Activated naive CD8-positive, alpha-beta T cell treated with anti-CD3 and anti-CD28 coated beads for 36 hours (primary cell): Measurements from ENCODE around the gene LVRN. TPM values are rescaled to one million over a fixed set of nuclear protein-coding genes. Genes with fewer than 3 reads are reported as not detected.
A peak's percentile ranks its signal among the peaks of the same experiment; 100 is the strongest.

Source experiments
- DNase-seq: peaks from one replicate; pipeline ENCODE4 v3.0.0; 2021
- H3K27ac Mint-ChIP-seq: one replicate; pipeline ENCODE4 v1.8.0; 2022; ENCODE audit warnings: mild to moderate bottlenecking, moderate library complexity, mixed read lengths
- H3K27me3 Mint-ChIP-seq: one replicate; pipeline ENCODE4 v1.8.0; 2022; ENCODE audit warnings: mild to moderate bottlenecking, mixed read lengths
- H3K36me3 Mint-ChIP-seq: one replicate; pipeline ENCODE4 v1.8.0; 2021; ENCODE audit warnings: mild to moderate bottlenecking, mixed read lengths
- H3K4me1 Mint-ChIP-seq: one replicate; pipeline ENCODE4 v1.8.0; 2021; ENCODE audit warnings: mixed read lengths
- H3K4me3 Mint-ChIP-seq: one replicate; pipeline ENCODE4 v1.8.0; 2022; ENCODE audit warnings: mild to moderate bottlenecking, moderate library complexity, mixed read lengths
- H3K9me3 Mint-ChIP-seq: one replicate; pipeline ENCODE4 v1.8.0; 2022; ENCODE audit warnings: mixed read lengths
- total RNA-seq, 2 experiments: library from RNA; stranded (reverse); gene quantifications; one replicate each; pipeline ENCODE4 v1.2.3, GENCODE V29; 2021

Gene LVRN
- total RNA-seq, 2 experiments from 2014 or later = not detected

DNA sequence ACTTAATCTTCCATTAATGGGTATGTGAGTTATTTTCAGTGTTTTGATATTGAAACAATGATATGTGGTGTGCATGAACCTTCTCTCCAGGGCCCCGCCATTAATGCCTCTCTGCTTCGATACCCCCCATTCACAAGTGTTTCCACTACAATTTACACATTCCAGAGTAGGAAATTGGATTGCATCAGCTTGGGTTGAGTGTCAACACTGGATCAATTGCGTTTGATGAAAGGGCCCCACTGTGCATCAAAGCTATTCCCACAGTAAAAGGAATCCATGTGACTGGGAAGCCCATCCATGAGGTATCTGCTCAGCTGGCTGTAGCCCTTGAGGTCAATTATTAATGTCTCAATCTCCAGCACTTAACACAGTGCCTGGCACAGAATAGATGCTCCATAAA lies 17.8 kb upstream of the LVRN start:
- peaks cover 5% of the 10 kb centered on the region for H3K27me3 Mint-ChIP-seq
- no peak for DNase-seq
- H3K27ac Mint-ChIP-seq = no peak overlapping the region
- H3K9me3 Mint-ChIP-seq = peaks cover 2% of the 10 kb centered on the region
- H3K36me3 Mint-ChIP-seq = no peaks in the 10 kb centered on the region
- H3K4me3 Mint-ChIP-seq = no peak overlapping the region
- no peaks in the 10 kb centered on the region for H3K4me1 Mint-ChIP-seq

DNA sequence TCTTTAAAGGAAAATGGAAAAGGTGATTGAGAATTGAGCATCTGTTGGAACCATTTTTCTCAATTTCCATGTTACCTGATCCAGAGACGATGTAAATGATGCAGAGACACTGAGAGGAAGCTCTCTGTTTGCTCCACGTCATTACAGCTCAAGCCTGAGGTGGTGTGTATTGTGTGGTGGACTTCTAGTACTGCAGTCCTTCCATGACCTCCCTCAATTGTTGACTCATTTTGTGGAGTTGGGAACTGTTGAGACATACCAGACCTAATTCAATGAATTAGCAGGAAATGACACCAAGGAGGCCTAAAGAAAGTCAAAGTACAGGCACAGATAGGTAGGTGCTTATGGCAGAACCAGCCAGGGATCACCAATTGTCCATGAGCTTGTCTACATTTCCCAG lies 15.6 kb upstream of the LVRN start:
- no peak for DNase-seq
- Mint-ChIP-seq H3K4me1 (no peaks in the 10 kb centered on the region), H3K4me3 (no peak overlapping the region), H3K9me3 (peaks cover 2% of the 10 kb centered on the region), H3K27ac (no peak overlapping the region), H3K36me3 (no peaks in the 10 kb centered on the region), H3K27me3 (peaks cover 3% of the 10 kb centered on the region)

DNA sequence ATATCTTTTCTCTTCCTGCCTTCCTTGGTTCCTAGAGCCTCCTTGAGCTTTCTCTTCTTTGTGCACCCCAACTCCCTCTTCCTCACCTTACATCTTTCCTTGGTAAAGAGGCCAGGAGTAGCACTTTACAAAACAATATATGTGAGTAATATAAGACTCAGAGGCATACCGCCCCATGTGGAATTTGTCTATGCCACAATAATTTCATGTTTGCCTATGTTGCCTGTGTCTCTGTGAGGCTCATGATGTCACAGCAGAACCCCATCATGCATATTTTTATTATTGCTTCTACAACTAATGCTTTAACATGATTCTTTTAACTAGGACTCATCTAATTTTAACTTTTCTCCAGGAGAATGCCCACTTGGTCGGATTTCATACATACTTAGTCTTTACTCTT lies 15.0 kb upstream of the LVRN start:
- Mint-ChIP-seq H3K4me1 (no peaks in the 10 kb centered on the region), H3K36me3 (no peaks in the 10 kb centered on the region), H3K27ac (no peak overlapping the region), H3K9me3 (peaks cover 1% of the 10 kb centered on the region), H3K4me3 (no peak overlapping the region), H3K27me3 (peaks cover 3% of the 10 kb centered on the region)
- DNase-seq = no peak

DNA sequence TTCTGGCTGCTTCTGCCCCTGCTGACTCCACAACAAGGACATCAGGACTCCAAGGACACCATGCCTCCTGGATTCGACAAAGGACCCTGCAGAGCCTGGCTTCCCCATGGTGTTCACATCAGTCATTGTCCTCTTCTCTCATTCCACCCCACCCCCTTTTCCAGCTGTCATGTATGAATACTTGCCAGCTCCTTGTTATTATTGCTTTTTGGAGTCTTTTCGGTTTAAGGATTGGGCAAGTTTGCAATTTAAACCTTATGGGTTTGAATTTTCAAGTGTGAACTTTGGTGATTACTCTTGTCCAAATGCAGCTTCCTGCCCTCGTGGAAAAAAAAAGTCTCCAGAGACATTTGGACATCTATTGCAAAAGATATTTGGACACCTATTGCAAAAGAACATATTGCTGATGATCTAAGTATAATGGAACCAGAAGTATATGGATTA lies 14.2 kb upstream of the LVRN start:
- Mint-ChIP-seq H3K9me3 (no peaks in the 10 kb centered on the region), H3K27ac (no peak overlapping the region), H3K36me3 (no peaks in the 10 kb centered on the region), H3K4me1 (no peaks in the 10 kb centered on the region), H3K27me3 (peaks cover 3% of the 10 kb centered on the region), H3K4me3 (no peak overlapping the region)
- no peak for DNase-seq

DNA sequence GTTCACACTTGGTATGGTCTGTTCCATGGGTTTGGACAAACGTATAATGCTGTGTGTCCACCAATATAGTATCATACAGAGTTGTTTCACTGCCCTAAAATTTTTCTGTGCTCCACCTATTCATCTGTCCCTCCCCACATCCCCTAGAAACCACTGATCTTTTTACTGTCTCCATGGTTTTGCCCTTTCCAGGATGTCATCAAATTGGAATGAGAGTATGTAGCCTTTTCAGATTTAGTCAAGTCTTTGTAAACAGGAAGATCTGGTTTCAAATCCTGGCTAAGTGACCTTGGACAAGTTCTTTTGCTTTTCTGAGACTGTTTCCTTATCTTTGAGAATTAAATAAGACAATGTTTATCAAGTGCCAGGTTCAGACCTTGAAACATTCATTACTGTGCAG lies 13.2 kb upstream of the LVRN start:
- no peak for DNase-seq
- Mint-ChIP-seq H3K4me3 (no peak overlapping the region), H3K9me3 (no peaks in the 10 kb centered on the region), H3K27ac (no peak overlapping the region), H3K36me3 (no peaks in the 10 kb centered on the region), H3K27me3 (peaks cover 11% of the 10 kb centered on the region), H3K4me1 (no peaks in the 10 kb centered on the region)

DNA sequence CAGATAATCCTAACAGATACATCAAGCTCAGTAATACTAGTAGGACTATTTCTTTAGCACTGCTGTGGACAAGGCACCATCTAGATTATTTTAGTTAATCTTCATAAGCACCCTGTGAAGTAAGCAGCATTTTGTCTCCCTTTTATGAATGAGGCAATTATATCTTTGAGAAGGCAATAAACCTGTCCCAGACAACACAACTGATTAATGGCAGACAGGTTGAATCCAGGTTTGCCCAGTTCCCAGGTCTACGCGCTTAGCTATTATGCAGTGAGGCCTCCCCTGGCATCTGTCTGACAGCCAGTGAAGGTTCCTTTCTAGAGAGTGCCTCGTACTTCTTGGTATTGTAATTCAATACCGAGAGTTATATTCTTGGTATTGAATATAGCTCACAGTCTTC lies 9.7 kb upstream of the LVRN start:
- H3K9me3 Mint-ChIP-seq = no peaks in the 10 kb centered on the region
- no peak overlapping the region for H3K4me3 Mint-ChIP-seq
- H3K4me1 Mint-ChIP-seq = no peaks in the 10 kb centered on the region
- H3K36me3 Mint-ChIP-seq = no peaks in the 10 kb centered on the region
- DNase-seq = no peak
- H3K27ac Mint-ChIP-seq = no peak overlapping the region
- peaks cover 11% of the 10 kb centered on the region for H3K27me3 Mint-ChIP-seq

DNA sequence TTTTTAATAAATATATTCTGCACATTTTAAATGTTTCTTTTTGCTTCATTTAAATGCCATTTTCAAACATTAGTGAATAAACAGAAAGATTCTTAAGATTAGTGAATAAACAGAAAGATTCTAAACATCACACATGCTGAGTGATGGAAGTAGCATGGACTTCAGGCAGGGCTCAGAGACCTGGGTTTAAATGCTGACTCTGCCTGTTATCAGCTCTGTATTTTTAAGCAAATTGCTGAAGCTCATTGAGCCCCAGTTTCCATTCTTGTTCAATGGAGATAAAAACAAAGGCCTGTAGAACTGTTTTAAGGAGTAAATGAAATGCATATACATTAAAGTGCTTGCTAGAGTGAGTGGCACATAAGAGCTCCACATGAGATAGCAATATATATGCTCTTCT lies 8.1 kb upstream of the LVRN start:
- Mint-ChIP-seq H3K27ac (no peak overlapping the region), H3K27me3 (peaks cover 11% of the 10 kb centered on the region), H3K36me3 (no peaks in the 10 kb centered on the region), H3K9me3 (no peaks in the 10 kb centered on the region), H3K4me3 (no peak overlapping the region), H3K4me1 (no peaks in the 10 kb centered on the region)
- DNase-seq = no peak

DNA sequence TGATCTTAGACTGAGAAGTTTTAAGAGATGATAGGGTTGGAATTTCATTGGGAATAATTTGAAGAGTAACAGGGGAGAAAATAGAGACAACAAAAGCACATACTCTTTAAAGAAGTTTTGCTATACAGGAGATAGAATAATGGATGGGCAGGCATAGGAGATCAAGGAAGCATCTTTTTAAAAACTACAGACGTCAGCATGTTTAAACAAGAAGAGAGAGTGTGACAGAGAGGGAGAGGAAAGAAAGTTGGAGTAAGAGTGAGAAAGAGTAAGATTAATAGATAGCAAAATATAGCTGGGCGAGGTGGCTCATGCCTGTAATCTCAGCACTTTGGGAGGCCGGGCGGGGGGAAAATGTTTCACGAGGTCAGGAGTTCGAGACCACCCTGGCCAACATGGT lies 5.3 kb upstream of the LVRN start:
- Mint-ChIP-seq H3K4me3 (no peak overlapping the region), H3K9me3 (no peaks in the 10 kb centered on the region), H3K27me3 (peaks cover 29% of the 10 kb centered on the region), H3K27ac (no peak overlapping the region), H3K36me3 (peaks cover 2% of the 10 kb centered on the region), H3K4me1 (peaks cover 9% of the 10 kb centered on the region)
- DNase-seq = no peak

DNA sequence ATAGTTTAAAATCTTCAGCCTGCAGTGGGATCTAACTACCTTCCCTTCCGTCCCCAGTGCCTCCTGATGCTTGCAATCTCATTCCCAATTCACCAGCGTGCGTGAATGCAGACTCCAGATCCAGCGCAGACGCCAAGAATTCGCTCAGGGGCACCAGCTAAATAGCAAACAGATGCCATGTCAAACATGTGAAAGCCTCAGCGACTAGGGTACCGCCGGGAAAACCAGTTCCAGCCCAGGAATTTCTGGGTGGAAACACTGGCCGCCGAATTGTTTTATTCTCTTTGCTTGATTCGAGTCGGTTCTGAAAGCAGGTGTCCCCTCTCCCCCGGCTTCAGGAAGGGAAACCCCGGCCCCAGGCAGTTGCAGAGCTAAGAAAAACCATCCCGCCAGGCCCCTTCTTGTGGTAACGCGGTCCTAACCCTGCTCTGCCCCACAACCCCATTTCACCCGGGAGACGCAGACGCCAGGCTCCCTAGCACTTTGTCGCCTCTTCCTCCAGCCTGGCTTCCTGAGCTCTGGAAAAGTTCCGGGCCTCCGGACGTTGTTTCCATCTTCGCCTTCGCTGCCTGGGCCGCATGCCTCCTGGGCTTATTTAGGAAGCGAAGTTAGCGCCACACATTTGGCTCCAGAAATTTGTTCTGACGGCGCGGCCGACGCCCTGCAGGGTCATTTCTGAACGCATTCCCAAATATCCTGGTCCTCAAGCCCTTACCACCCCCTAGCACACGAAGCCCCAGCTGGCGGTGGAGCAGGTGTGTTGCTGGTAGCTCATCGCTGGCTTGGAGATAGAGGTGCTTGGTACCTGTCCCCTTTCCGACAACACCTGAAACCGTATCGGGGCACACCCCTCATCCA lies 665 bp upstream of the LVRN start:
- Mint-ChIP-seq H3K27me3 (peaks cover 65% of the 10 kb centered on the region), H3K4me1 (peaks cover 9% of the 10 kb centered on the region), H3K36me3 (peaks cover 2% of the 10 kb centered on the region), H3K4me3 (peak overlapping the region; percentile 1), H3K9me3 (no peaks in the 10 kb centered on the region), H3K27ac (no peak overlapping the region)
- DNase-seq = no peak

DNA sequence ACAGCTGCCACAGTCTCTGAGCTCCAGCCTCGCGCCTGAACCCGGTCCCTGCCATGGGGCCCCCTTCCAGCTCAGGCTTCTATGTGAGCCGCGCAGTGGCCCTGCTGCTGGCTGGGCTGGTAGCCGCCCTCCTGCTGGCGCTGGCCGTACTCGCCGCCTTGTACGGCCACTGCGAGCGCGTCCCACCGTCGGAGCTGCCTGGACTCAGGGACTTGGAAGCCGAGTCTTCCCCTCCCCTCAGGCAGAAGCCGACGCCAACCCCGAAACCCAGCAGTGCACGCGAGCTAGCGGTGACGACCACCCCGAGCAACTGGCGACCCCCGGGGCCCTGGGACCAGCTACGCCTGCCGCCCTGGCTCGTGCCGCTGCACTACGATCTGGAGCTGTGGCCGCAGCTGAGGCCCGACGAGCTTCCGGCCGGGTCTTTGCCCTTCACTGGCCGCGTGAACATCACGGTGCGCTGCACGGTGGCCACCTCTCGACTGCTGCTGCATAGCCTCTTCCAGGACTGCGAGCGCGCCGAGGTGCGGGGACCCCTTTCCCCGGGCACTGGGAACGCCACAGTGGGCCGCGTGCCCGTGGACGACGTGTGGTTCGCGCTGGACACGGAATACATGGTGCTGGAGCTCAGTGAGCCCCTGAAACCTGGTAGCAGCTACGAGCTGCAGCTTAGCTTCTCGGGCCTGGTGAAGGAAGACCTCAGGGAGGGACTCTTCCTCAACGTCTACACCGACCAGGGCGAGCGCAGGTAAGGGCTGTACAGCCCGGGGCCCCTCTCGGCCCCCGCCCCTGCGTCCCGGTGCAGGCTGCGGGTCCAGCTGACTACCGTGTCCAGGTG lies 509 bp downstream of the LVRN start:
- Mint-ChIP-seq H3K27me3 (peaks cover 70% of the 10 kb centered on the region), H3K4me3 (no peak overlapping the region), H3K36me3 (peaks cover 2% of the 10 kb centered on the region), H3K4me1 (peaks cover 9% of the 10 kb centered on the region), H3K9me3 (no peaks in the 10 kb centered on the region), H3K27ac (no peak overlapping the region)
- no peak for DNase-seq

DNA sequence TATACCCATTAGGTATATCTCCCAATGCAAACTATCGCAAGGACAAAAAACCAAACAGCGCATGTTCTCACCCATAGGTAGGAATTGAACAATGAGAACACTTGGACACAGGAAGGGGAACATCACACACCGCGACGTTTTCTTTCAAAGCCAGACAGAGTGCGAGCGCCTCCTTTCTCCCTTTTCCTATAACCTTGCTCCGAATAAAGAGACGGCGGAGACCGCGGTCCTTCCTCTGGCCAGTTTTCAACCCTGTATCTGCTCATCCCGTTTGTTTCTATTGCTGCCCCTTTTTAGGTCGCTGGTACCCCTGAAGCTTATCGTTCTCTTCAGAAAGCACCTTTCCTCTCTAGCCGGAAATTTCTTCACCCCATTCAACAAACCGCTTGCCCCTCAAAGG lies 1.3 kb downstream of the LVRN start:
- H3K4me1 Mint-ChIP-seq = peaks cover 9% of the 10 kb centered on the region
- DNase-seq = no peak
- no peak overlapping the region for H3K27ac Mint-ChIP-seq
- H3K36me3 Mint-ChIP-seq = peaks cover 2% of the 10 kb centered on the region
- H3K9me3 Mint-ChIP-seq = no peaks in the 10 kb centered on the region
- peaks cover 74% of the 10 kb centered on the region for H3K27me3 Mint-ChIP-seq
- no peak overlapping the region for H3K4me3 Mint-ChIP-seq

DNA sequence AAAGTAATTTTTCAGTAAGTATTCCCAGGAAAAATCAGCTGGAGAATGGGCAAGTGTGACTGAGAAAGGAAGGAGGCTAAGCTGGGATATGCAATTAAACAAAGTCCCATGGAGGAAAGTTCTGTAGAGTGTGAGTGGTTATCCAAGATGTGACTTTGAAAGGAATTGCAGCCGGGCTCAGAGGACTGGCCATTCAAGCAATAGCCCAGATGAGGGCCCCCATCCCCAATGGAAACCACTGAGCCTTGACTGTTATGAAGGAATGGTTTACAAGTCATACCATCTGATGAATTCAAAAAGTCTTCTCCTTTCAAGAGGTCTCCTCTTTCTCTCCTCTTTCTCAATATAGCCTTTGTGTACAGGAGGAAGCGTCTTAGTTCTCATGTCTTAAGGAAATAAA lies 6.5 kb downstream of the LVRN start:
- H3K27ac Mint-ChIP-seq = no peak overlapping the region
- H3K9me3 Mint-ChIP-seq = no peaks in the 10 kb centered on the region
- H3K4me1 Mint-ChIP-seq = no peaks in the 10 kb centered on the region
- H3K27me3 Mint-ChIP-seq = peaks cover 46% of the 10 kb centered on the region
- H3K4me3 Mint-ChIP-seq = no peak overlapping the region
- H3K36me3 Mint-ChIP-seq = no peaks in the 10 kb centered on the region
- no peak for DNase-seq

DNA sequence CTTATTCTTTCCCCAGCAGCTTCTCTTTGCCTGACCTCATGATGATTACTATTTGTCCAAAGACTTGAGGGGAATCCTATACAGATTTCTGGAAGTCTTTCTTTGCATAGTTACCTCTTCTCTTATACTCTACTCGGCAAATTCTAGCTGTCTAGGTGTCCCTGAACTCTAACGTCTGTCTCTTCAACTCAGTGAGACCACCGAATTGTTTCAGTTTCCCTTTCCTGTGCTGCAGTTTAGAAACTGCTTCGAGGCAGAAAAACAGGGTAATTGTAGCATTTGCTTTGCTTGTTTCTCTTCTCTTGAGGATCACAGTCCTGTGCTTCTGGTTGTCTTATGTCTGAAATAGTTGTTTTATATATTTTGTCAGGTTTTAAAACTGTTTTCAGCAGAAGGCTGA lies 14.8 kb downstream of the LVRN start:
- H3K36me3 Mint-ChIP-seq = no peaks in the 10 kb centered on the region
- H3K4me1 Mint-ChIP-seq = peaks cover 4% of the 10 kb centered on the region
- no peak overlapping the region for H3K4me3 Mint-ChIP-seq
- H3K9me3 Mint-ChIP-seq = peaks cover 1% of the 10 kb centered on the region
- no peak overlapping the region for H3K27ac Mint-ChIP-seq
- H3K27me3 Mint-ChIP-seq = peaks cover 52% of the 10 kb centered on the region
- no peak for DNase-seq

DNA sequence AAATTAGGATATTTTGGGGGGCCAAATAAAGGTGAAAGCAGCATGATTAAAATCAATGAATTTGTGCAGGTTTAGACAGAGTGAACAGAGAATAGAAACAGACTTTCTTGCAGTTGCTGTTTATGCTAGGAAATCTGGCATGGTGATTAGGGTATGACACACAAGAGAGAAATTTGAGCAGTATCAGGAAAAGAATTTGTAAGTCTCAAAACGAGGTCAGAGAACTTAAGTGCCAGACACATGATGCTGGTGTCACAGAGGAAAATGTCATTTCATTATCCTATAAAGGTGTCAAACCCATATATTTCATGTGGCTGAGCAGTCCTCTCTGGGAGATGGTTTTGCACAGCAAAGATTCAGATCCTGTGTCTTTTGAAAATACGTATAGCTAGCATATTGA lies 15.7 kb downstream of the LVRN start:
- peaks cover 52% of the 10 kb centered on the region for H3K27me3 Mint-ChIP-seq
- no peak overlapping the region for H3K27ac Mint-ChIP-seq
- no peak overlapping the region for H3K4me3 Mint-ChIP-seq

DNA sequence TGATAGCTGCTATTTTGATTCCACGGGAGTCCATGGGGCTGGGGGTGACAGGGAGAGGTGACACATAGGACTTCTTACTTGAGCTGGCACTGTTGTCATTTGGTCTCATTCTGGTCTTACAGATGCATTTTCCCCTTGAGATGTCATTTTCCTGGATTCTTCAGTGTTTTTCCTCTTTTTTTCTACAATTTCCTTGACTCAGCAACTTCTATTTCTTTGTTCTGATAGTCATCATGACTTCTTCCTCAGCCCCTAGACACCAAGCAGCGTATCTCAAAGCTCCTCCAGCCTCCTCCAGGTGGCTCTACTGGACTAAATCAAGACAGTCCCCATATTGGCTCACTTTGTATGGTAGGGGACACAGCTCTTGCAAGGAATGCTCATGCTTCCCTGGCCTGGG lies 16.5 kb downstream of the LVRN start:
- Mint-ChIP-seq H3K4me1 (peaks cover 4% of the 10 kb centered on the region), H3K27ac (no peak overlapping the region), H3K4me3 (no peak overlapping the region), H3K9me3 (peaks cover 1% of the 10 kb centered on the region), H3K36me3 (no peaks in the 10 kb centered on the region), H3K27me3 (peaks cover 52% of the 10 kb centered on the region)
- no peak for DNase-seq

More for the DNA sequence above, 15.7 kb downstream of the LVRN start:
- peaks cover 4% of the 10 kb centered on the region for H3K4me1 Mint-ChIP-seq
- no peak for DNase-seq
- no peaks in the 10 kb centered on the region for H3K36me3 Mint-ChIP-seq
- peaks cover 1% of the 10 kb centered on the region for H3K9me3 Mint-ChIP-seq
